ENCODE data around the gene BSND.
"Not testable (repeated sequence)": the region's sequence is repeated elsewhere in the genome, so short reads cannot be mapped to it uniquely, and the experiment has no call there.

The BSND gene

GRCh38 chr1:55010194-55010886, 11.6 kb downstream of the BSND start:
- Histone ChIP-seq H3K4me3 (no peak overlapping the region), H3K27ac (no peak overlapping the region)

GRCh38 chr1:55010887-55011217, 12.1 kb downstream of the BSND start:
- Histone ChIP-seq H3K4me3 (no peak overlapping the region), H3K27ac (no peak overlapping the region)

GRCh38 chr1:55012661-55013060, 13.9 kb downstream of the BSND start:
- no peak overlapping the region for H3K4me3 ChIP-seq

GRCh38 chr1:55015123-55015522, 16.4 kb downstream of the BSND start:
- Histone ChIP-seq H3K4me3 (no peak overlapping the region), H3K27ac (no peak overlapping the region)

More at GRCh38 chr1:55012661-55013060, 13.9 kb downstream of the BSND start:
- no peak overlapping the region for H3K27ac ChIP-seq

- no peak overlapping the region for H3K27ac ChIP-seq
- H3K4me3 ChIP-seq: no peak overlapping the region
Measured at GRCh38 chr1:55015731-55016620, 17.2 kb downstream of the BSND start.

- H3K4me3 ChIP-seq: no peak overlapping the region
- no peak overlapping the region for H3K27ac ChIP-seq
Measured at GRCh38 chr1:55018395-55018794, 19.7 kb downstream of the BSND start.

- Histone ChIP-seq H3K27ac (peak overlapping the region in 1 of 21 experiments; percentile 49), H3K4me3 (no peak overlapping the region)
Measured at GRCh38 chr1:55021942-55022546, 23.3 kb downstream of the BSND start.

- not testable (repeated sequence) for H3K27ac ChIP-seq, H3K4me3 ChIP-seq
Measured at GRCh38 chr1:55024163-55024562, 25.4 kb downstream of the BSND start.

GRCh38 chr1:55026682-55027081, 27.9 kb downstream of the BSND start:
- H3K27ac ChIP-seq, H3K4me3 ChIP-seq: not testable (repeated sequence)

GRCh38 chr1:55031098-55031497, 32.4 kb downstream of the BSND start:
- H3K4me3 ChIP-seq, H3K27ac ChIP-seq: not testable (repeated sequence)

GRCh38 chr1:55033265-55033614, 34.5 kb downstream of the BSND start:
- Histone ChIP-seq H3K4me3 (no peak overlapping the region), H3K27ac (no peak overlapping the region)

GRCh38 chr1:55034476-55035133, 35.9 kb downstream of the BSND start:
- Histone ChIP-seq H3K27ac (no peak overlapping the region), H3K4me3 (no peak overlapping the region)

- no peak overlapping the region for H3K27ac ChIP-seq
- no peak overlapping the region for H3K4me3 ChIP-seq
Measured at GRCh38 chr1:55035904-55036303, 37.2 kb downstream of the BSND start.

- Histone ChIP-seq H3K27ac (no peak overlapping the region), H3K4me3 (no peak overlapping the region)
Measured at GRCh38 chr1:55037733-55038551, 39.2 kb downstream of the BSND start.

- Histone ChIP-seq H3K27ac (no peak overlapping the region), H3K4me3 (no peak overlapping the region)
Measured at GRCh38 chr1:55038552-55038838, 39.8 kb downstream of the BSND start.

- no peak overlapping the region for H3K27ac ChIP-seq
- H3K4me3 ChIP-seq: peak overlapping the region in 1 of 7 experiments; percentile 41
Measured at GRCh38 chr1:55038974-55039341, 40.2 kb downstream of the BSND start.

- Histone ChIP-seq H3K27ac (peak within 1 kb of the TSS in 2 of 21 experiments; percentile 6 to 12), H3K4me3 (peak within 1 kb of the TSS; percentile 15 to 41 (median 27))
Measured at GRCh38 chr1:55039342-55040082, 40.8 kb downstream of the BSND start, which contains the start of gene PCSK9. Gene PCSK9 (plus strand): TSS chr1:55039548. CDS start chr1:55039838, 290 bp downstream.

GRCh38 chr1:55040083-55040932, 41.6 kb downstream of the BSND start:
- Histone ChIP-seq H3K27ac (peak overlapping the region in 2 of 21 experiments; percentile 6 to 12), H3K4me3 (peak overlapping the region; percentile 15 to 41 (median 27))
